ENCODE measurements around the gene ST7.

- no peak for TF ChIP-seq ZNF565 (CRISPR knock-in tag; conservative IDR thresholded peaks at IDR 0.05; ENCODE audit: low read depth)
- no peak for TF ChIP-seq PATZ1 (CRISPR knock-in tag; IDR thresholded peaks at IDR 0.05; ENCODE audit: borderline replicate concordance)
Observed at GRCh38 chr7:117171106-117171505, 217.8 kb downstream of the ST7 start.

Data from SK-N-SH treated with all-trans-retinoic acid at 6 μM for 48 hours (cell line).